Nucleus accumbens (tissue), 56 donors: Measurements from ENCODE around the gene DNAJC18.
A peak's percentile ranks its signal among the peaks of the same experiment; 100 is the strongest.
"Not testable (repeated sequence)": the region's sequence is repeated elsewhere in the genome, so short reads cannot be mapped to it uniquely, and the experiment has no call there.

Experiments
- DNase-seq, 56 donors: peaks; one replicate each; lab custom pipeline; 2025; lab: John Stamatoyannopoulos, UW

The DNAJC18 gene

DNA sequence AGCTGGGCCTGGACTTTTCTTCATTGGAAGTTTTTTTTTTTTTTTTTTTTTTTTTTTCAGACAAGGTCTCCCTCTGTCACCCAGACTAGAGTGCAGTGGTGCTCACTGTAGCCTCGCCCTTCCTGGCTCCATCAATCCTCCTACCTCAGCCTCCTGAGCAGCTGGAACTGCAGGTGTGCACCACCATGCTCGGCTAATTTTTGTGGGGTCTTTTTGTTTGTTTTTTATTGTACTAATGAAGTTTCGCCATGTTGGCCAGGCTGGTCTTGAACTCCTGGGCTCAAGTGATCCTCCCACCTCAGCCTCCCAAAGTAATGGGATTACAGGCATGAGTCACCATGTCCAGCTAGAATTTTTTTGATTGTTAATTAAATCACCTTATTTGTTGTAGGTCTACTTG lies 3.6 kb downstream of the DNAJC18 start:
- no peak for DNase-seq

DNA sequence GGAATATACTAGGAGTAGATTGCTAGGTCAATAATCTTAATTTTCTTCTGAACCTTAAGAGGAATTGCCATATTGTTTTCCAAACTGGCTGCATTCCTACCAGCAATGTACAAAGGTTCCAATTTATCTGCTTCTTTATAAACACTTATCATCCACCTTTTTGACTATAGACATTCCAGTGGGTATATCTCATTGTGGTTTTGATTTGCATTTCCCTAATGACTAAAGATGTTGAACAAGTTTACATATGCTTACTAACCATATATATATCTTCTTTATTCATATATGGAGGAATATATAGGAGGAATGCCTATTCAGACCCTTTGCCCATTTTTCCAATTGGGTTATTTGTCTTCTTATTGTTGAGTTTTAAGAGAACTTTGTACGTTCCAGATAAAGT lies 7.6 kb downstream of the DNAJC18 start:
- DNase-seq: no peak

DNA sequence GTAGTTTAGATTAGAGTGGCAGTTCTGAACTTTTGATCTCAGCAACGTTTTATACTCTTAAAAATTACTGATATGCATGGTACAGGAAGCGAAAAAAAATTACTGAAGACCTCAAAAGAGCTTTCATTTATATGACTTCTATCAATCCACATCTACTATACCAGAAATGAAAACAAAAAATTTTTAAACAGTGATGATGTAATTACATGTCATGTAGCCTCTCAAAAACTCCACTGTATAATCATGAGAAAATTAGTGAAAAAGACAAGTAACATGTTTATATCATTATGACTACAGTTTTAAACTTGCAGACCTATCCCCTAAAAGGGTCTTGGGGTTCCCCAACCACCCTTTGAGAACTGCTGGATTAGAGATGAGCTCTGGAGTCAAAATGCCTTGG lies 9.3 kb downstream of the DNAJC18 start:
- no peak for DNase-seq

DNA sequence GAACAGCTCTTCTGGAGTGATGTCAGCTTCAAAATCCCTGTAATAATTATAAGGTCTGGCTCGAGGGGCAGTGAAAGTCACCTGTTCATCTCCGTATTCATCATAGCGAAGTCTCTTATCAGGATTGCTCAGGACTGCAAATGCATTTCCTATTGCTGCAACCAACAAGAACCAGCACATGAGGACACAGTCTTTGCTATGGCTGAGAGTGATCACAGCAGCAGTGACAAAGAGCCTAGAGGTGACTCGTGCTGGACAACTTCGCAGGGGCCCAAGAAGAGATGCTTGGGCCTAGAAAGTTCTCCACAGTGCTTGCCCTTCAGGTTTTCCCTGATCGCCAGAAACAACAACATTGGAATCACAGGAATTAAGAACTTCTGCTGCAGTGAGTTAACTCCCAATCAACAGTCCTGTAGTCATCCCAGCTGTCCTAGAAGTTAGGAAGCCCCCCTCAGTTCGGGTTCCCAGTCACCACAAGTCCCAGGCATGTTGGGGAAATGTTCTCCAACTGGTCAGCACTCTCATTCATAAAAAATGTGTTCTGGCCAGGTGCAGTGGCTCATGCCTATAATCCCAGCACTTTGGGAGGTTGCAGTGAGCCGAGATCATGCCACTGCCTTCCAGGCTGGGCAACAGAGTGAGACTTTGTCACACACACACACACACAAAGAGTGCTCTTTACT lies 13.0 kb downstream of the DNAJC18 start:
- no peak for DNase-seq

DNA sequence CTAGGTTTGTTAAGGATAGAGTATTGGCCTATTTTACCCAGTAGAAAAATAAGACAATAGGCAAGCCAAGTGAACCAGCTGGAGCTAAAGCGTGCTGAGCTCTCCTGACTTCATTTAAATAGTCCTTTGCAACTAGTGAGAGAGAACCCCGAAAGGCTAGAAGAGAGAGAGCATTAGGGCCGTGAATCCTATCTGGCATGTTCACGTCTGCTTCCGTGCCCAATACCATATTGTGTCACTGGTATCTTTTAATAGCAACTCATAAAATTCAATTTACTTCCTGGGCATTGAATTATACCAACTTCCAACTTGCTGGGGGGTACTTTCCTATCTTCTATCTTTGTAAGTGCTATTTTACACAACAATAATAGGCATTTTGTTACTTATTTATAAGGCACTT lies 13.8 kb downstream of the DNAJC18 start:
- DNase-seq: no peak

DNA sequence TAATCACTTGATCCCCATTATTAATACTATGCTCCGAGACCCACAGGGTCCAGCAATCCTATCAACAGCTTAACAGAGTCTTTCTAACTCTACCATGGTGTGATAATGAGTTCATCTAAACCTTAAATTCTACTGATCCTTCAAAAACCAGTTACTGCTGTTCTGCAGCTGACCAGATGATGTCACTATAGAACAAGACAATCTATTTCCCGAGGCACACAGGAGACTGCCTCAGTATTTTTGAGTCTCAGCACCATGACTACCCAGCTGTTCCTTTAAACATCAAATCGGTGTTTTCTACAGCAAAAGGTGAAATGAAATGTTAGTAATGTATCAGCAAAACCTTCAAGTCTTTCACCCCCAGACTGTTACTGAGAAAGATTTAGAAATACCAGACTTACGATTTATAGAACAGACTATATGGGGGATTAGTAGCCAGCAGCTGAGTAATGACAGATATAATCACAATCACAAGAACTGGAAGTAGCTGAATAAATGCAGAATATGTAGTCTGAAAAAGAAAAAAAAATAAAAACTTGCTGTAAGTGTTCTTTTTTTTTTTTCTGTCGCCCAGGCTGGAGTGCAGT lies 16.9 kb downstream of the DNAJC18 start:
- DNase-seq: peak in 13 of 56 donors; percentile 6 to 60 (median 31)

DNA sequence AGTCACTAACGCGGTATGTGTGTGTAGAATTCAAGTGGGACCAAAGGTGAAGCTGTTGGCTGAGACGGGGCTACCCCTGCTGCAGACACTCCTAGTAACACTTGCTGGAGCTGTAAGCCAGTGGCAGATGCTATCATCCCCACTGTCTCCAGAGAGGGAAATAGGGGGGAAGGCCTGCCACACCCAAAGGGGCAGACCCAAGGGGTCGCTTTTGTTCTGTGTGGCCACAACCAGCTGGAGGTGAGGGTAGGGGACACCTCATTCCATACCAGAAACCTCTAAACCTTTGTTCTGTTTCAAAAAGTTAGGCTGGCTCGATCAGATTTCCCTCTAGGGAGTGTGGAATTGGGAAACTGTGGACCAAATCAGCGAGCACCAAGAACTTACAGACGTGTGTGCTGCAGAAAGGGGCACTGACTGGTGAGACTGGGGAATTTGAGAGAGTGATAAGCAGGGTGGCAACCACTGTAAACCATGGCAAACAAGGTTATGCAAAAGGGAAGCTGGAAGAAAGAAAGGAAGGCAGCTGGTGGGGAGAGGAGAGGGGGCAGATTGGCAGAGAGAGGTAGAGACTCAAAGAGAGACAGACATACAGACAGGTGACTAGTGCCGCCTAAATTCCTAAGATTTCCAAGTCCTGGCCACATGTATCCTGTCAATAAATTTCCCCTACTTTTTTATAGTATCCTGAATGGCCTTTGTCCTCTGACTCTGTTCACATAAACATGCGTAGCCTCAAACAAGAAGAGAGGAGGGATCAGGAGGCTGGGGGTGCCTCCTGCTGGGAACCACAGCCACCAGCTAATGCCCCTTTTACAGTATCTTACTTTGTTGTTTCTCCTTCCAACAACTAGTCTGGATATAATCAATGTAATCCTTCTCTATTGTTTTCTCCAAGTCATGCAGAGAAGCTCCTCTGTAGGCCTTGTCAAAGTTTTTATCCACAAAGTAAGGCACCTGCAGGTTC lies 19.8 kb downstream of the DNAJC18 start:
- DNase-seq: no peak

DNA sequence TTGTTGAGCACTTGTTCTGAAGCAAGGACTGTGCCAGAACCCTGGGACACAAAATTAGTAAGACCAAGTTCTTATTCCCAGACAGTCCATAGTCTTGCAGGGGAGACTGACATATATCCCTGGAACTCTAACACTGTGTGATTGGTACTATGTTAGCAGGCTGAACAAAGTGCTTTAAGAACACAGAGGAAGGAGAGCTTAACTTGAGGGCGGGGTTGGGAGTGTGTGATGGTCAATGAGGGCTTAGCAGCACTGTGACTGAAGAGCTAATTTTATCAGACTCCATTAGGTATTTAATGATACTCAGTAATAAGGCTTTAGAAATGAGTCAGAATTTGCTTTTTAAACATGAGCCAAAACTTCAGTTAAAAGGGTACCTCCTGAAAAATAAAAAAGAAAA lies 20.5 kb downstream of the DNAJC18 start:
- no peak for DNase-seq

DNA sequence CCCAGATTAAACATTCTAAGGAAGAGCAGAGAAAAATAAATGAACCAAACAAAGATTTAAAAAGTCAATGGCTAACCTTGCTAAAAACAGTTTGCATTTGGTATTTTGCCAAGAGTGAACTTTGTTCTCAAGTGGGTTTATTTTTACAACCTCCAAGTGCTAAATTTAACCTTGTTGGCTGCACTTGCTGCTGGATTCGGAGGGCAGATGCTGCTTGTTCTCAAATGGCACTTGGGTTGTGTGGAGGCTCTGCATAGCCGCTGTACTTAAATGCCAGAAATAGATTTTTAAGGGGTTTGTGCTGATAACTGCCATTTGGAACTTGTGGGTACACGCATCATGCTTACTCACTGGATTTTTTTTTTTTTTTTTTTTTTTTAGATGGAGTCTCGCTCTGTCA lies 22.1 kb downstream of the DNAJC18 start:
- peak in 5 of 56 donors; percentile 20 to 44 (median 22) for DNase-seq

DNA sequence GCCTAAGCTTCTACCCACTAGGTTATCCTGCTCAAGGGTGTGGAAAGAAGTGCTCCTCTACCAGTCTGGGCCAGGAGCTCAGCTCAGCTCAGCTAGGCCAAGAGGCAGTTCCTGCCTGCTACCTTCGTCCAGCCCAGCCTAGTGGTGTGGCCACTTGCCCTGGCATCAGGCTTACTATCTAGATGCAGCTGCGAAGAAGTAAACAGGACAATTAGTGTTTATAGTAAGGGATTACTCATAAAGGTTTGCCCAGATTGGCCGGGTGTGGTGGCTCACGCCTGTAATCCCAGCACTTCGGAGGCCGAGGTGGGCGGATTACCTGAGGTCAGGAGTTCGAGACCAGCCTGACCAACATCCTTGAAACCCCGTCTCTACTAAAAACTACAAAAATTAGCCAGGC lies 22.7 kb downstream of the DNAJC18 start:
- DNase-seq: no peak

DNA sequence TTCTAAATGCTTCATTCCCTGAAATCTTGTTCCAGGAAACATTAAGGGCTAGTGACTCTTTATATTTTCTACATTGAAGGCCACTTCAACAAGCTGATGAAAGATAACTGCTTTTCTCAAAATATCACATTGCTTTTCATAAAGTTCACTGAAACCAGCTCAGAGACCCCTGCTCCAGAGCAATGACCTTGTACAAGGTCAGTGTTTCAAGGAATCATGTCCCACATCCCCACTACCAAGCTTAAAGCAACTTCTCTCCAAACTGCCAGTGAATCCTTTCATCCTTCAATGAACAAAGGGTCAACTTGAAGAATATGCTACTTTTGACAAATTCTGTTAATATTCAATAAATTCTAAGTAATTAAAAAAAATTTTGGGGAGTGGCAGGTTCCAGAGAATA lies 23.5 kb downstream of the DNAJC18 start:
- DNase-seq: no peak

DNA sequence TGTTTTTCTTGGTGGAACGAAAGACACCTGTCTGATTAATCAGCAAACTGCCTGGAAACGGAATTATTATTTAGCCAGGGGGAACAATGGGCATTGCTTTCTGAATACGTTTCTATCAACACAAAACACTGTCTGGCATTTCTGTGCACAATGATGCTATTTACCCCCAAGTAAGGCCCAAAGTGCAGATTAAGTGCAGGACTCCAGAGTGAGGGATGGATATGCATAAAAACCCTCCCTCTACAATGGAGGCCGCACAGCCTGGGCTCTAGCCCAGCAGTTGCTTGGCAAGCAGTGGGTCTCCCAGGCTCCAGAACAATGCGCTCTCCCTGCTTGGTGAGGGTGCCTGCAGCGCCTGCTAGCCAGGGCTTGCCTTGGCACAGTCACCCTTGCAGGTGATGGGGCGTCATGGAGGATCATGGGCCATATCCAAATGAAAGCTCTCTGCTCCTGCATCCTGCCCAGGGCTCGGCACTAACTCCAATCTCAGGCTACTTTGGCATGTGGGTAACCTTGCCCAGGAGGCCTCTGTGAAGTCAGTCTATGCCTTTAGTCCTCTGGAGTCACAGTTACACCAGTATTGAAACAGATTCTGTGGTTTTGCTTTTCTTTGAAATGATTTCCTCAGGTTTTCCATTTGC lies 24.0 kb downstream of the DNAJC18 start:
- peak in 54 of 56 donors; percentile 30 to 92 (median 76) for DNase-seq

DNA sequence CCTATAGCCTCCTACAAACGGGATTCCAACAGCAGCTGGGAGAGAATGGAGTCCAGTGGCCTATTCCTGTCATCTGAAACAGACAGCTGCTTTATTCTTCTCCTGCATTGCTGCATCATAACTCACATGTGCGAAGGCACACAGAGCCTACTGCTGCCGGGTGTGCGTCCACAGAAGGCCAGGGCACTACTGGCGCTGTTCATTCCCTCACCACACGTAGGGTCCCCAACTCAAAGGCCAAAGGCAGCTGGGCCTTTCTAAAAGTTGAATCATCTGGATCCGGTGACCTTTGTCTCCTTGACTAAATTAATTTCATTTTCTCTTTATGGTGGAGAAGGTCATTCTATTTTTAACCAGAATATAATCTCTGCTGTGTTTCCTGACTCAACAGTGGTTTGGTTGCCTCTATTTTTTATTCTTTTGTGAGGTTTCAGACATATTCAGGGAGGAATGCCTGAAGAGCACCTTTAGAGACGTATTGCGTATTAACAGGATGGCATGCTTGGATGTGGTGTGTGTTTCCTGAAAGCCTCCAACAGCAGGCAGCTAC lies 24.7 kb downstream of the DNAJC18 start:
- DNase-seq: peak in 24 of 56 donors; percentile 17 to 66 (median 34)

DNA sequence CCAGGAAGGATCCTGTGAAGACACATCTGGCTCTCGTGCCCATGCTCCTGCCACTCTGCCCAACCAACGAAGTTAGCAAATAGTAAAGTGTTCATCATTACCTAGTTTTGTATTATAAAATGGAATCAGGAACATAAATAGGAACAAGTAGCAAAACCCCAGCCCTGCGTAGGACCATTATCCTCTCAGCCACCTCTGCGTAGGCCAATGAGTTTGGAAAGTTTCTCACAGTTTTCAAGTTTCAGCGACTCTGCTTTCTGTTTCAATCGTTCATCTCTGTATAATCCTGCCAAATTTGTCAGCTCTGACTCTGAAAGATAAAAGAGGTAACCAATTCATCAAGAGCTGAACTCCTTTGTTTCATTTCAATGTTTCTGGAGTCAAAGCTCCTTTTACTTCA lies 25.4 kb downstream of the DNAJC18 start:
- no peak for DNase-seq

DNA sequence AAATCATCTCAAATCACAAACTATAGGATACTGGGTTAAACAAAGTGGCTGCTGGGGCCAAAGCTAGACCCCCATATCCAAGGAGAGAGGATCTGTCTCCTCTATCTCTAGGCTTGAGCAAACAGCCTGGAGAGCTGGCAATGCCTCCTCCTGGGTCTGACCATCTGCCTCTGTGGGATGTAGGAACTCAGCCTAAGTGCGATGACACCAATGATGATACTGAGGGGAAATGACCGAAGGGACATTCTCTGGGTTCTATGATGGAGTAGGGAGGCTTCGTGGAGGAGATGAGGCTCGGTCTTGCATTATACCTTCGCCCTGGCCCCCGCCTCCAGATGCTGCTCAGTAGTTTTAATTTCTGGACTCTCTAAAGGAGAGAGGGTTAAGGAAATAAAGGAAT lies 26.2 kb downstream of the DNAJC18 start:
- no peak for DNase-seq

DNA sequence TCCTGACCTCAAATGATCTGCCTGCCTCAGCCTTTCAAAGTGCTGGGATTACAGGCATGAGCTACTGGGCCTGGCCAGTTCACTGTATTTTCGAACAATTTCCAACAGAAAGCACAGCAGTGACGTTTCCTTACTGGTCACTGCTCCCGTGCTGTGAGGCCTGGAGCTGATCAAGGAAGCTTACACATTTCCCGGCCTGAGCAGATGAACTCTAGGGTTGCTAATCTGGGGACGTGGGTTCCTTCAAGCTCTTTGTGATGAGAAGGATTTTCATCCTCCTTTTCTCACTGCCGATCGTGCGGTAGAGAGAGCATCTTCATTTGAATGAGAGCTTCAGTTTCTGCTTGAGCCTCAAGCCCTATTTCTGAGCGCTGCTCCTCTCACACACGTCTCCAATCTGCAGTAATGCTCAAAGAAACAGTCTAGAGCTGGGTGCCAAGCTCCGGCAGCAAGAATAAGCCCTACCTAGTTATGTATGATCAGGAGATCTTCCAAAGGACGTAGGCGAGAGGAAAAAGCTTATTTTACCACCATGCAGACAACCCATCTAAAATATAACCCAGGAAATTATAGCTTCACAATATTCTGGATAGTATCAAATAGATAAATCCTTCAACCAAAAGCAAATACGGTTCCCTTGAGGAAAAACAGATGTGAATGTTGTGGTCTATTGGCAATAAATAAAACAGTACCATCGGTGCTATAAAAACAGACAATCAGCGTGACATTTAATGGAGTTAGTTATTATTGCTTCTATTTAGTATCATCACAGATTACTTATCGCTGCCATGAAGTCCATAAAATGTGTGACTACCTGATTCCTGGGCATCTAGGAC lies 28.1 kb downstream of the DNAJC18 start:
- peak in 2 of 56 donors; percentile 20 to 33 for DNase-seq

DNA sequence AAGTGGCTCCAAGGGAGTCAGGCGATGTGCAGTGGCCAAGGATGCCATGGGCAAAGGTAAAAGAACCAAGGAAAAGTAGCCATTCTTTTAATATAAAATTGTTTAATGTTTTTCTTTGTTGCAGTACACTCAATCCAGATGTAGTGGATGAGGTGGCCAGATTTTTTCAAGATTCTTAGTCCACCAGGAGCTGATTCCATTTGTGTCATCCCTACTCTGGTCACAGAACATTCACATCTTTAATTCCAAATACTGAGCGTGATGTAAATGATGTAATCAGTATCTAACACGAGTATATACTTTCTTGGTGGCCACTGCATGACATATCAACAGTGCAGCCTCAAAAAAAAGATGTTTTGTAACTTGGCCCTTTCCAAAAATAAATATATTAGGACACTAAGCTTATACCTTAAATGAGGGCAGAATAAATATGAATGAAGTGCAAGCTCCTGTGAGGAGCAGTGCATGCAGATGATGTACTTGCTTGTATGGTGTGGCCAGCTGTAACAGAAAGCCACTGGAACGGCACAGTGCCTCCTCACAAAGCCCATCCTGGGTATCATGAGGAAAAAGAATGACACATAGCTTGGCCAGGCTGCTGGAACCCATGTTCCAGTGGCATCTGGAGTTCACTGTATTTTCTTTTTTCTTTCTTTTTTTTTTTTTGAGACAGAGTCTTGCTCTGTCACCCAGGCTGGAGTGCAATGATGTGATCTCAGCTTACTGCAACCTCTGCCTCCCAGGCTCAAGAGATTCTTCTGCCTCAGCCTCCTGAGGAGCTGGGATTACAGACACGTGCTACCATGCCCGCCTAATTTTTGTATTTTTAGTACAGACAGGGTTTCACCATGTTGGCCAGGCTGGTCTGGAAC lies 29.0 kb downstream of the DNAJC18 start:
- DNase-seq: peak in 1 of 56 donors; percentile 28

DNA sequence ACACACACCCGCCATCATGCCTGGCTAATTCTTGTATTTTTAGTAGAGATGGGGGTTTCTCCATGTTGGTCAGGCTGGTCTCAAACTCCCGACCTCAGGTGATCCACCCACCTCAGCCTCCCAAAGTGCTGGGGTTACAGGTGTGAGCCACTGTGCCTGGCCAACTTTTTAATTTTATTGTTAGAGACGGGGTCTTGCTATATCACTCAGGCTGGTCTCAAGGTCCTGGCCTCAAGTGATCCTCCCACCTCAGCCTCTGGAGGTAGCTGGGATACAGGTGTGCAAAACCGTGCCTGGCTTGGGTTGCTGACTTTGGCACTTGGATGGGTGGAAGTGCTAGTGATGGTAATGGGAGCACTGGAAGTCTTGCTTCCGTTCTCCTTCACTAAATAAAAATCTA lies 30.2 kb downstream of the DNAJC18 start:
- DNase-seq: not testable (repeated sequence)

DNA sequence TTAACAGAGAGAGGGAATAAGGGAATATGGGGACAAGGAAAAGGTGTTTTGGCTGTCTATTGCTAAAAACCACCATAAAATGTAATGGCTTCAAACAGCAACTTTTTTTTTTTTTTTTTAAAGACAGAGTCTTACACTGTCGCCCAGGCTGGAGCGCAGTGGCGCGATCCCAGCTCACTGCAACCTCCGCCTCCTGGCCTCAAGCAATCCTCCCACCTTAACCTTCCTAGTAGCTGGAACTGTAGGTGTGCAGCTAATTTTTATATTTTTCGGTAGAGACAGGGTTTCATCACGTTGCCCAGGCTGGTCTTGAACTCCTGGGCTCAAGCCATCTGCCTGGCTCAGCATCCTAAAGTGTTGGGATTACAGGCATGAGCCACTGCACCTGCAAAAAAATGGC lies 31.1 kb downstream of the DNAJC18 start:
- DNase-seq: peak in 1 of 56 donors; percentile 15
